Mesenchymal stem cell (in vitro differentiated cells and primary cell): ENCODE results near the gene DCAF16.

Source experiments
- DNase-seq: peaks from one replicate; pipeline ENCODE4 v3.0.0-alpha.2; 2013
- H2AFZ ChIP-seq: one replicate; pipeline ENCODE4 v1.6.1; 2013; ENCODE audit warnings: low read depth, mild to moderate bottlenecking, control low read depth, inconsistent platforms, low read length, moderate library complexity
- H2AK5ac ChIP-seq: 2 replicates; pipeline ENCODE4 v1.6.1; 2013; ENCODE audit warnings: low read length, moderate library complexity, mild to moderate bottlenecking, inconsistent platforms; ENCODE audit not compliant: severe bottlenecking
- H2BK120ac ChIP-seq: one replicate; pipeline ENCODE4 v1.6.1; 2013; ENCODE audit warnings: low read depth, mild to moderate bottlenecking, inconsistent platforms, low read length, moderate library complexity
- H2BK12ac ChIP-seq, 2 experiments: one replicate each; pipeline ENCODE4 v1.6.1; 2013; ENCODE audit warnings: inconsistent platforms in 2 of 2, low read length in 2 of 2, mild to moderate bottlenecking in 2 of 2, moderate library complexity in 2 of 2, control low read depth in 1 of 2
- H2BK15ac ChIP-seq: one replicate; pipeline ENCODE4 v1.6.1; 2013; ENCODE audit warnings: mild to moderate bottlenecking, low read depth, inconsistent platforms; ENCODE audit not compliant: poor library complexity, severe bottlenecking
- H2BK5ac ChIP-seq: 2 replicates; pipeline ENCODE4 v1.6.1; 2013; ENCODE audit warnings: low read depth, mild to moderate bottlenecking, low read length, control low read depth, inconsistent platforms; ENCODE audit not compliant: poor library complexity, severe bottlenecking
- H3K14ac ChIP-seq, 2 experiments: one replicate each; pipeline ENCODE4 v1.6.1; 2013; ENCODE audit warnings: inconsistent platforms in 2 of 2, low read length in 2 of 2, control low read depth in 1 of 2, mild to moderate bottlenecking in 1 of 2, moderate library complexity in 1 of 2
- H3K18ac ChIP-seq, 2 experiments: one replicate each; pipeline ENCODE4 v1.6.1; 2013; ENCODE audit warnings: inconsistent platforms in 2 of 2, low read length in 2 of 2, control low read depth in 1 of 2, low read depth in 1 of 2, mild to moderate bottlenecking in 1 of 2
- H3K23ac ChIP-seq, 2 experiments: one replicate each; pipeline ENCODE4 v1.6.1; 2013; ENCODE audit warnings: inconsistent platforms in 2 of 2, low read length in 2 of 2, mild to moderate bottlenecking in 2 of 2, moderate library complexity in 2 of 2, control low read depth in 1 of 2
- H3K27ac ChIP-seq: 2 replicates; pipeline ENCODE4 v1.5.1; 2013; ENCODE audit warnings: mild to moderate bottlenecking, moderate library complexity, low read length, control low read depth, inconsistent platforms; ENCODE audit not compliant: poor library complexity, severe bottlenecking
- H3K27me3 ChIP-seq, 2 experiments: 2 replicates each; pipeline versions ENCODE4 v1.6.1 to v1.7.0; 2013; ENCODE audit warnings: low read length in 2 of 2, mild to moderate bottlenecking in 2 of 2, moderate library complexity in 2 of 2, control low read depth in 1 of 2, inconsistent platforms in 1 of 2; ENCODE audit not compliant: control insufficient read depth in 1 of 2, insufficient read depth in 1 of 2
- H3K36me3 ChIP-seq, 2 experiments: 2 replicates each; pipeline versions ENCODE4 v1.6.1 to v1.7.0; 2013; ENCODE audit warnings: low read length in 2 of 2, control low read depth in 1 of 2, inconsistent platforms in 1 of 2, low read depth in 1 of 2, mild to moderate bottlenecking in 1 of 2; ENCODE audit not compliant: insufficient read depth in 2 of 2, control insufficient read depth in 1 of 2
- H3K4ac ChIP-seq, 2 experiments: one replicate each; pipeline ENCODE4 v1.6.1; 2013; ENCODE audit warnings: inconsistent platforms in 2 of 2, low read length in 2 of 2, mild to moderate bottlenecking in 2 of 2, moderate library complexity in 2 of 2, control low read depth in 1 of 2, low read depth in 1 of 2
- H3K4me1 ChIP-seq: 2 replicates; pipeline ENCODE4 v1.6.1; 2013; ENCODE audit warnings: low read depth, low read length, control low read depth; ENCODE audit not compliant: control insufficient read depth, insufficient read depth
- H3K4me2 ChIP-seq: 2 replicates; pipeline ENCODE4 v1.6.1; 2013; ENCODE audit warnings: low read length, mild to moderate bottlenecking, inconsistent platforms; ENCODE audit not compliant: poor library complexity, severe bottlenecking
- H3K4me3 ChIP-seq, 2 experiments: 2 replicates each; pipeline versions ENCODE4 v1.5.1 to v1.7.0; 2013; ENCODE audit warnings: low read length in 2 of 2, mild to moderate bottlenecking in 2 of 2, control low read depth in 1 of 2, low read depth in 1 of 2; ENCODE audit not compliant: insufficient read depth in 1 of 2
- H3K79me1 ChIP-seq: replicated peaks from 2 replicates; pipeline ENCODE4 v1.6.1; 2013; ENCODE audit warnings: mild to moderate bottlenecking, control low read depth, low read length, inconsistent platforms; ENCODE audit not compliant: poor library complexity, severe bottlenecking
- H3K9ac ChIP-seq: 2 replicates; pipeline ENCODE4 v1.7.0; 2013; ENCODE audit warnings: mild to moderate bottlenecking, low read length, moderate library complexity
- H3K9me3 ChIP-seq: 2 replicates; pipeline ENCODE4 v1.7.0; 2013; ENCODE audit warnings: mild to moderate bottlenecking, low read length; ENCODE audit not compliant: control insufficient read depth
- H4K8ac ChIP-seq: one replicate; pipeline ENCODE4 v1.6.1; 2013; ENCODE audit warnings: inconsistent platforms, mild to moderate bottlenecking, low read length, moderate library complexity
- H4K91ac ChIP-seq: one replicate; pipeline ENCODE4 v1.6.1; 2013; ENCODE audit warnings: mild to moderate bottlenecking, low read length, inconsistent platforms
- WGBS: methylation state at CpG from one replicate; pipeline ENCODE4 v1.1.7; 2013; ENCODE audit warnings: mixed read lengths; 5-methylcytosine and 5-hydroxymethylcytosine counted together

Gene DCAF16

DNA sequence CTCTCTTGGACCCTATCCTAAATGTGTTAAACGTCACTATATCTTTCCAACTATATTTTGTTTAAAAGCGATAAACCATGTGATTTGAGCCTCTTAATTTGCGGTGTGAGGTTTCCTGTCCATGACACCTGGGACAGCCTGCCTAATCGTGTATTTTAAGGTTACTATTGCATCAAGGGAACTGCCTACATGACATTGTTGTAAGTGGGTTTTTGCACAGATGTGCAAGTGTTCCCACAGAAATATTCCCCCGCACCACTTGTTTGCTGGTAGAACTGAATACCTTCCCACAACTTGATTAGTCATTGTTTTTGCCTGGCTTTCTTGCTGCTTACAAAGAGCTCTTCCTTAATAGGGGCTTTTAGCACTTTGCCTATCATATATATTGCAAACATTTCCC lies 24.0 kb downstream of the DCAF16 start:
- H2BK15ac ChIP-seq: no peak overlapping the region
- 92% methylated on average over 5 of the region's 5 CpGs for WGBS
- H3K18ac ChIP-seq: no peak overlapping the region
- H3K36me3 ChIP-seq: no peaks in the 10 kb centered on the region
- H2BK5ac ChIP-seq: no peak overlapping the region
- peaks cover 3% of the 10 kb centered on the region for H3K4me1 ChIP-seq
- H3K9ac ChIP-seq: no peak overlapping the region
- no peak overlapping the region for H3K4me2 ChIP-seq
- no peak overlapping the region for H3K14ac ChIP-seq
- H3K27me3 ChIP-seq: peaks cover 9 to 10% of the 10 kb centered on the region in 2 experiments
- H2AK5ac ChIP-seq: no peak overlapping the region
- no peak overlapping the region for H3K23ac ChIP-seq
- H3K9me3 ChIP-seq: no peaks in the 10 kb centered on the region
- H3K4ac ChIP-seq: no peak overlapping the region
- no peak overlapping the region for H2BK12ac ChIP-seq
- H3K79me1 ChIP-seq: peaks cover 5% of the 10 kb centered on the region
- H4K8ac ChIP-seq: no peak overlapping the region
- no peak overlapping the region for H3K27ac ChIP-seq
- H4K91ac ChIP-seq: no peak overlapping the region
- H2AFZ ChIP-seq: no peak overlapping the region
- no peak overlapping the region for H2BK120ac ChIP-seq
- H3K4me3 ChIP-seq: no peak overlapping the region
- DNase-seq: no peak

DNA sequence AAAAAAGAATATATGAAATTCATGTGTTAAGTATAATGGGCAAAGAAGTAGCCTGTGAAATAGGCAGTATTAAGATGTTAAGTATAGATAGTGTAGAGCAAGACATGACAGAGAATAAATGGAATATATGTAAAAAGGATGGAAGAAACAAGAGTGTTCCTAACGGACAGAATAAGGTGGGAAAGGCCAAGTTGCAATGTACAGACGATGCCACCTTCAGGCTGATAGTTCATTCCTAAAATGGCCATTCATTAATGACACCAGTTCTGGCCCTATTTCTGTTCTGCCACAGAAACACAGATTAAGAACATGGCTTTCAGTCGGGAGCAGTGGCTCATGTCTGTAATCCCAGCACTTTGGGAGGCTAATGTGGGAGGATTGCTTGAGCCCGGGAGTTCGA lies 24.7 kb downstream of the DCAF16 start:
- H3K27ac ChIP-seq: no peak overlapping the region
- peaks cover 15 to 16% of the 10 kb centered on the region in 2 experiments for H3K27me3 ChIP-seq
- H3K9me3 ChIP-seq: no peaks in the 10 kb centered on the region
- H3K79me1 ChIP-seq: peaks cover 4% of the 10 kb centered on the region
- H3K4me1 ChIP-seq: peaks cover 10% of the 10 kb centered on the region
- H4K8ac ChIP-seq: no peak overlapping the region
- no peak overlapping the region for H2BK15ac ChIP-seq
- H3K23ac ChIP-seq: no peak overlapping the region
- H2BK12ac ChIP-seq: no peak overlapping the region
- H3K4ac ChIP-seq: no peak overlapping the region
- no peak overlapping the region for H3K9ac ChIP-seq
- WGBS: 76% methylated on average over 3 of the region's 5 CpGs
- H3K4me2 ChIP-seq: no peak overlapping the region
- H2BK120ac ChIP-seq: no peak overlapping the region
- H4K91ac ChIP-seq: no peak overlapping the region
- H3K36me3 ChIP-seq: no peaks in the 10 kb centered on the region
- H3K18ac ChIP-seq: no peak overlapping the region
- no peak overlapping the region for H3K4me3 ChIP-seq
- no peak overlapping the region for H3K14ac ChIP-seq
- no peak for DNase-seq
- H2BK5ac ChIP-seq: no peak overlapping the region
- no peak overlapping the region for H2AFZ ChIP-seq
- H2AK5ac ChIP-seq: no peak overlapping the region

DNA sequence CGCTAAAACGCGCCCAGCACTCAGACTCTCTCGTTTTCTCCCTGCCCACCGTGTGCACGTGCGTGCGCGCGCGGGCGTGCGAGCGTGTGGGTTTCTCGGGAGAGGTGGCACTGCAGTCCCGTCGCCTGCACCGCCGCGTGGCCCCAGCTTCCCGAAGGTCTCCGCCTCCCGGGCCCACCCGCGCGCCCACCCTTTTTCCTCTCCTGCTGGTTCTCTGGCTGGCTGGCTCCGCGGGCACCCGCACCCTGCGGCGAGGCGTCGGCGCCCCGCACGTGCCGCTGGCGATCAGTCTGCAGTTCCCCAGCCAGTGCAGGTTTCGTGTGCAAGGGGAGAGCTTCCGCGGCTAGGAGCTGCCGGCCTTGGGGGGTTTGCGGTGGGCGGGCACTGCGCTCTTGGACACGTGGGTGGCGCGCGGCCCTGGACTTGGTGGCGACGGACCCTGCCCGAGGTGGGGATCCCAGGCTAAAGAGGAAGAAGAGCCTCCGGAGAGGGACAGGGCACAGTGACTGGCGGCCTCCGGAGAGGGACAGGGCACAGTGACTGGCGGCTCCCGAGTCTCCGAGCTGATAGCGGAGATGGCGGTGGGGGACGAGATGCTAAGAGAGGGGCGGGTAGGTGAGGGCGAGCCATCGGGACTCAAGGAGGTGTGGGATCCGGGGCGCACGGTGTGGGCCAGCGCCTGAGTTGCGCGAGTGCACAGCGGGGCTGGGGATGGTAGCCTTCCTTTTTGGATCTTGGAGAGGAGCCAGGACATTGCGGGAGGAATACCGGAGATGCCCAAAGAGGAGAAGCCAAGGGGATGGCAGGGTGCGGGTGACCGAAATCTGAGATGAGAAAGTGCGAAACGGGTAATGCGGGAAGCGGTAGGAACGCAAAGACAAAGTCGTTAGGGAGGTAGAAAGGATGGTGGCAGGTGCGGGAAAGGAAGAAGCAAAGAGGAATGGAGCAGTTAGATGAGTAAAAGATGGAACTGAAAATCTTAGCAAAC lies 29.0 kb downstream of the DCAF16 start, which contains the start of gene FAM184B:
FAM184B (minus strand) TSS at position 322 of the 988 bp plus-strand sequence. CDS start 322 bp downstream, outside the sequence.
- H4K8ac ChIP-seq: no peak within 1 kb of the TSS
- H3K4me3 ChIP-seq: peak within 1 kb of the TSS; percentile 47 to 75
- no peak within 1 kb of the TSS for H2BK5ac ChIP-seq
- H3K9ac ChIP-seq: peak within 1 kb of the TSS; percentile 43
- peaks cover 31% of the 10 kb centered on the region in 2 experiments for H3K27me3 ChIP-seq
- WGBS: 4% methylated on average over 82 of the region's 82 CpGs
- H2BK120ac ChIP-seq: no peak within 1 kb of the TSS
- H3K4me2 ChIP-seq: peak within 1 kb of the TSS; percentile 91
- no peak within 1 kb of the TSS for H3K27ac ChIP-seq
- H3K14ac ChIP-seq: peak within 1 kb of the TSS in 1 of 2 experiments; percentile 36
- peaks cover 14% of the 10 kb centered on the region for H3K4me1 ChIP-seq
- no peaks in the 10 kb centered on the region for H3K36me3 ChIP-seq
- H2AK5ac ChIP-seq: no peak within 1 kb of the TSS
- no peaks in the 10 kb centered on the region for H3K79me1 ChIP-seq
- peak within 1 kb of the TSS; percentile 36 for H2AFZ ChIP-seq
- H2BK12ac ChIP-seq: no peak within 1 kb of the TSS
- no peak within 1 kb of the TSS for H4K91ac ChIP-seq
- H3K23ac ChIP-seq: peak within 1 kb of the TSS in 1 of 2 experiments; percentile 83
- H2BK15ac ChIP-seq: no peak within 1 kb of the TSS
- H3K9me3 ChIP-seq: no peaks in the 10 kb centered on the region
- H3K18ac ChIP-seq: no peak within 1 kb of the TSS
- no peak within 1 kb of the TSS for H3K4ac ChIP-seq
- DNase-seq: peak; percentile 11

DNA sequence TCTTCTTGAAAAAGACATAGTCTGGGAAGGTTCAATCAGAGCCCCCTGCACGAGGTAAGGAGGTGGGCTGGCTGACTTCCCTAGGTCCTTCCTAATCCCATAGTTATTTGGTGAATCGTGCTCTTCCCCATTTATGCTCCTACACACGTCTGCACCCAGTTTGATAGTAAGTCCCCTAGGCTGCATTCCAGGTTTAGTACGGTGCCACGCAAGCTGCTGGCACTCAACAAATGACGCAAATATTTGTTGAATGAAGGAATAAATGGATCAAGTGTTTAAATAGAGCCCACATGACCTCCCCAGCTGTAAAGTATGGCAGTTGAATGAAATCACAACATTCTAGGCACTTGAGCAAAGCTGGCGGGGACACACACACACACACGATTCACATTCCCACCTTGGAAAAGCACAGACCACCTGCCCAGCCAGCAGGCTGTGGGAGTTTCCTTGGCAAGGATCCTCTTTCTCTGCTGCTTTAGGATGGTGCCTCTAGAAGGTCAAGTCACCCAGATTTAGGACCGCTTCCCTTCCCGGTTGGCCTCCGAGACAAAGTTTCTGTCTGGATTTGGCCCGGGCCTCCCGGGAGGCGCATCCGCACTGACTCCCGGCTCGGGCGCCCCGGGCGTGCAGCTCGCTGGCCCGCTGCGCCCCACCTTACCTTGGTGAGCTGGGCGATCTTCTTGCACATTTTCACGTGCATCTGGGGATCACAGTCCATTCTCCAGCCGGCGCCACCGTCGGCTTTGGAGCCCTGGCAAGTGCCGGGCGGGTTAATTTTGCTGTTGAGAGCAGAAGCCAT lies 29.9 kb downstream of the DCAF16 start:
- Histone ChIP-seq H3K4me2 (peak overlapping the region; percentile 91), H2BK12ac (no peak overlapping the region)

More for the DNA sequence above, 29.9 kb downstream of the DCAF16 start:
- Histone ChIP-seq H3K27me3 (peaks cover 31% of the 10 kb centered on the region in 2 experiments), H3K4ac (no peak overlapping the region), H3K27ac (no peak overlapping the region), H4K8ac (no peak overlapping the region), H2BK15ac (no peak overlapping the region), H3K4me3 (peak overlapping the region; percentile 47 to 75), H2BK120ac (no peak overlapping the region), H3K9ac (peak overlapping the region; percentile 43), H3K14ac (no peak overlapping the region), H2BK5ac (no peak overlapping the region), H3K4me1 (peaks cover 14% of the 10 kb centered on the region), H3K36me3 (no peaks in the 10 kb centered on the region), H3K18ac (no peak overlapping the region), H3K23ac (no peak overlapping the region), H2AFZ (no peak overlapping the region), H2AK5ac (no peak overlapping the region), H3K9me3 (no peaks in the 10 kb centered on the region), H3K79me1 (no peaks in the 10 kb centered on the region), H4K91ac (no peak overlapping the region)
- peak; percentile 2 for DNase-seq
- WGBS: 26% methylated on average over 29 of the region's 31 CpGs
